ENCODE data around the gene GALE.

DNA sequence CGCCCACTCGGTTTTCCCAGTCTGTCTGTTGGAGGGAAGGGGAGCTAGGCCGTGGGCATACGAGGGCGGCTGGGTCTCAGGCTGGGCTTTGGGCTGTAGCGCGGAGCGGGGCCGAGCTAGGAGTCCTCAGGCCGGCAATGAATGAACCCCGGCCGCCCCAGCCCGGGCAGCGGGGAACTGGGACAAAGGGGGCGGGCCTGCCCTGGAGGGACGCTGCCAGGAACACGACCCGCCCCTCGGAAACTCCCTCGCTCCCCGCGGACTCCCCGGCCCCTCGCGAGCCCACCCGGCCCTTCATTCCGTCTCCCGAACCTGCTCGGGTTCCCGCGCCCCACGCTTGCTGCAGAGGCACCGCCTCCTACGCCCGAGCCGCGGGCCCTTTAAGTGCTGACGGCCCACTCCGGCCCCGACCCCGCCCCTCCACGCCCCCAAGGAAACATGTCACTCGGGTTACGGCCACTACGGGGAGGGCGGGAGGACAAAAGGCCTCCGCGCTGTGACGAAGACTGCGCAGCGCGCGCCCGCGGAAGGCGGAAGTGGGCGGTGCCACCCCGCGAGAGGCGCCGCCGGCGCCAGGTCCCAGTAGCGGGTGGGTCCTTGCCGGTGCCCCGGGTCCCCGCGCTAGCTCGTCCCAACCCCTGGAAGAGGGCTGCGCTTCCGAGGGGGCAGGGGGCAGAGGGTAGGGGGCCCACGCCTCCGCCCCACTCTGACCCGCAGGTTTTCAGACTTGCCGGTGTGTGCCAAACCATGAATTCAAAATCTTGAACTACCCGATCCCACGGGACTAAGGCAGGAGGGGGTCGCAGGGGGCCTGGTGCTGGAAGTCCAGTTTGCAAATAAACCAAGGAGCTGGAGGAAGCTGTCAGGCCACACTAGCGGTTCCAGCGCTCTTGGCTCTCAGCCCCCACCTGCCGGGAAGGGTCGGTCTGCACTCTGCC lies at the start of gene GALE:
- TF ChIP-seq, protein P1, sequence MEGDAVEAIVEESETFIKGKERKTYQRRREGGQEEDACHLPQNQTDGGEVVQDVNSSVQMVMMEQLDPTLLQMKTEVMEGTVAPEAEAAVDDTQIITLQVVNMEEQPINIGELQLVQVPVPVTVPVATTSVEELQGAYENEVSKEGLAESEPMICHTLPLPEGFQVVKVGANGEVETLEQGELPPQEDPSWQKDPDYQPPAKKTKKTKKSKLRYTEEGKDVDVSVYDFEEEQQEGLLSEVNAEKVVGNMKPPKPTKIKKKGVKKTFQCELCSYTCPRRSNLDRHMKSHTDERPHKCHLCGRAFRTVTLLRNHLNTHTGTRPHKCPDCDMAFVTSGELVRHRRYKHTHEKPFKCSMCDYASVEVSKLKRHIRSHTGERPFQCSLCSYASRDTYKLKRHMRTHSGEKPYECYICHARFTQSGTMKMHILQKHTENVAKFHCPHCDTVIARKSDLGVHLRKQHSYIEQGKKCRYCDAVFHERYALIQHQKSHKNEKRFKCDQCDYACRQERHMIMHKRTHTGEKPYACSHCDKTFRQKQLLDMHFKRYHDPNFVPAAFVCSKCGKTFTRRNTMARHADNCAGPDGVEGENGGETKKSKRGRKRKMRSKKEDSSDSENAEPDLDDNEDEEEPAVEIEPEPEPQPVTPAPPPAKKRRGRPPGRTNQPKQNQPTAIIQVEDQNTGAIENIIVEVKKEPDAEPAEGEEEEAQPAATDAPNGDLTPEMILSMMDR (IDR thresholded peaks at IDR 0.05) = no peak
- TF ChIP-seq POLR2A (IDR thresholded peaks at IDR 0.05) = peak; percentile 62 to 79
- TF ChIP-seq POLR2AphosphoS5 (IDR thresholded peaks at IDR 0.05) = peak; percentile 83 to 95 (median 94)
